K562 (cell line): ENCODE measurements around the gene PNISR. TPM values are rescaled to one million over a fixed set of nuclear protein-coding genes. Genes with fewer than 3 reads are reported as not detected.

Source experiments
- CREB3 ChIP-seq: fragments of 450-650 bp; conservative IDR thresholded peaks from 2 replicates; pipeline ENCODE4 v1.6.1; 2016; ENCODE audit warnings: missing genetic modification characterization, low read depth, mild to moderate bottlenecking, missing compliant biosample characterization, moderate library complexity
- E2F8 ChIP-seq: fragments of 450-650 bp; IDR thresholded peaks from 2 replicates; pipeline ENCODE4 v1.7.1; 2018; ENCODE audit warnings: mild to moderate bottlenecking, low read depth; ENCODE audit not compliant: partially characterized antibody
- KLF6 ChIP-seq: fragments of 250-450 bp; sonication (Bioruptor Pico); IDR thresholded peaks from 2 replicates; pipeline ENCODE4 v1.4.0; 2020; ENCODE audit warnings: mild to moderate bottlenecking, moderate library complexity, borderline replicate concordance
- NFE2 ChIP-seq: IDR thresholded peaks from 2 replicates; pipeline ENCODE4 v1.6.1; 2014; ENCODE audit warnings: antibody characterized with exemption, low read depth
- POLR2AphosphoS5 ChIP-seq: IDR thresholded peaks from 2 replicates; pipeline ENCODE4 v1.6.1; 2011; ENCODE audit warnings: mild to moderate bottlenecking, low read depth, low read length, moderate library complexity; ENCODE audit not compliant: control insufficient read depth, insufficient read depth
- REST ChIP-seq, 2 experiments: fragments of 450-650 bp; formaldehyde crosslinking in 1 of 2; IDR thresholded peaks; 2 replicates each; pipeline versions ENCODE4 v1.4.0 to v1.6.1; 2014 to 2020; ENCODE audit warnings: mild to moderate bottlenecking in 2 of 2, borderline replicate concordance in 1 of 2, low read depth in 1 of 2
- TOE1 ChIP-seq, 2 experiments: fragments of 450-650 bp in 1 of 2; sonication (generic) in 1 of 2; formaldehyde crosslinking in 1 of 2; IDR thresholded peaks; 2 replicates each; pipeline versions ENCODE4 v1.7.1 to v1.8.0; 2016 to 2022; ENCODE audit warnings: borderline replicate concordance in 2 of 2, mild to moderate bottlenecking in 2 of 2, antibody characterized with exemption in 1 of 2, inconsistent platforms in 1 of 2, low read depth in 1 of 2, missing genetic modification reagents in 1 of 2, moderate library complexity in 1 of 2
- ZBTB26 ChIP-seq: fragments of 450-650 bp; formaldehyde crosslinking; IDR thresholded peaks from 2 replicates; pipeline ENCODE4 v1.4.0; 2022; ENCODE audit warnings: missing genetic modification characterization
- polyA plus RNA-seq, 8 experiments: library from polyadenylated mRNA; depleted of rRNA in 4 of 8; stranded (reverse) in 5 of 8; unstranded in 3 of 8; fragments of >200 nt; fragmentation: Nextera tagmentation in 2 of 8; fragmentation: Illumina TruSeq in 1 of 8; extraction: Ambion mirVana in 2 of 8; extraction: Trizol in 1 of 8; gene quantifications; 2 replicates each; pipeline versions ENCODE4 v1.2.1 to v1.2.3, GENCODE V29; 2011 to 2014; ENCODE audit warnings: inconsistent platforms in 1 of 8, missing spikeins in 1 of 8
- total RNA-seq, 7 experiments: library from RNA; depleted of rRNA in 6 of 7; stranded (reverse); fragments of >200 nt in 6 of 7; fragmentation: Illumina TruSeq in 2 of 7; extraction: Trizol in 2 of 7; gene quantifications; 2 replicates each; pipeline versions ENCODE4 v1.2.1 to v1.2.3, GENCODE V29; 2011 to 2021; ENCODE audit warnings: low replicate concordance in 1 of 7

Gene PNISR
- total and polyA plus RNA-seq, 9 of the 15 experiments (the other 6 are each of a cell fraction or from before 2014, with no cell fraction given), result 97.4 to 206 (median 131) TPM

GRCh38 chr6:99424761-99425646 lies at the start of gene PNISR (continued):
- TF ChIP-seq TOE1 (IDR thresholded peaks at IDR 0.05; ENCODE audit: borderline replicate concordance), result peak; percentile 93
- no peak for TF ChIP-seq TOE1 (CRISPR knock-in tag; IDR thresholded peaks at IDR 0.05; ENCODE audit: borderline replicate concordance, low read depth)
- no peak for TF ChIP-seq NFE2
- TF ChIP-seq CREB3 (tag), result peak; percentile 68
- no peak for TF ChIP-seq ZBTB26 (CRISPR knock-in tag)
- peak; percentile 88 for TF ChIP-seq E2F8
- no peak for TF ChIP-seq KLF6 (CRISPR knock-in tag)
- TF ChIP-seq REST (IDR thresholded peaks at IDR 0.05; ENCODE audit: borderline replicate concordance), result 0 out of 2 replicates have a peak, but pooled peaks have one; percentile 19
- no peak for TF ChIP-seq REST (CRISPR knock-in tag; IDR thresholded peaks at IDR 0.05; ENCODE audit: low read depth)
- peak; percentile 90 for TF ChIP-seq POLR2AphosphoS5
